SU-DHL-6 (cell line): ENCODE data around the gene HYOU1.

Experiments
- EZH2phosphoT487 ChIP-seq: fragments of 200-600 bp; sonication (generic), shearing (Covaris generic); conservative IDR thresholded peaks from 2 replicates; pipeline ENCODE4 v1.6.1; 2018; ENCODE audit warnings: mild to moderate bottlenecking, antibody characterized with exemption, low read length, moderate library complexity, mixed read lengths
- TF ChIP-seq, protein P1 (sequence below): fragments of 200-600 bp; sonication (generic); IDR thresholded peaks from one replicate; pipeline ENCODE4 v1.5.1; 2017; ENCODE audit warnings: antibody characterized with exemption, mild to moderate bottlenecking, low read length, moderate library complexity; ENCODE audit not compliant: insufficient read depth, poor library complexity, severe bottlenecking

DNA sequence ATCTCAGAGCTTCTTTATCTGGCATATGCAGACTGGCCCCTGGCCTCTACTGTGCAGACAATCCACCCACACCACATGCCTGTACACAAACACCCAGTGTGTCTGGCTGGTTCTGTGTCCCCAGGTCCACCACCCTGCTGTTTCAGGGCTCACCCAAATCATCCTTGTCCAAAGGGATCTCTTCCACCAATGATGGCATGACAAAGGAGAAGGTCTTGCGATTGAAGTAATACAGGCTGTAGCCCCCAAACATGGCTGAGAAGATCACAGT lies 28.0 kb downstream of the HYOU1 start:
- TF ChIP-seq, protein P1, sequence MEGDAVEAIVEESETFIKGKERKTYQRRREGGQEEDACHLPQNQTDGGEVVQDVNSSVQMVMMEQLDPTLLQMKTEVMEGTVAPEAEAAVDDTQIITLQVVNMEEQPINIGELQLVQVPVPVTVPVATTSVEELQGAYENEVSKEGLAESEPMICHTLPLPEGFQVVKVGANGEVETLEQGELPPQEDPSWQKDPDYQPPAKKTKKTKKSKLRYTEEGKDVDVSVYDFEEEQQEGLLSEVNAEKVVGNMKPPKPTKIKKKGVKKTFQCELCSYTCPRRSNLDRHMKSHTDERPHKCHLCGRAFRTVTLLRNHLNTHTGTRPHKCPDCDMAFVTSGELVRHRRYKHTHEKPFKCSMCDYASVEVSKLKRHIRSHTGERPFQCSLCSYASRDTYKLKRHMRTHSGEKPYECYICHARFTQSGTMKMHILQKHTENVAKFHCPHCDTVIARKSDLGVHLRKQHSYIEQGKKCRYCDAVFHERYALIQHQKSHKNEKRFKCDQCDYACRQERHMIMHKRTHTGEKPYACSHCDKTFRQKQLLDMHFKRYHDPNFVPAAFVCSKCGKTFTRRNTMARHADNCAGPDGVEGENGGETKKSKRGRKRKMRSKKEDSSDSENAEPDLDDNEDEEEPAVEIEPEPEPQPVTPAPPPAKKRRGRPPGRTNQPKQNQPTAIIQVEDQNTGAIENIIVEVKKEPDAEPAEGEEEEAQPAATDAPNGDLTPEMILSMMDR = no peak
- no peak for TF ChIP-seq EZH2phosphoT487
